Ishikawa (cell line): Measurements from ENCODE around the gene BDKRB2.

ENCODE experiments used
- CEBPB ChIP-seq: IDR thresholded peaks from 2 replicates; pipeline ENCODE4 v1.6.1; 2012
- CREB1 ChIP-seq: IDR thresholded peaks from 2 replicates; pipeline ENCODE4 v1.6.1; 2012; ENCODE audit warnings: low read depth
- EGR1 ChIP-seq: IDR thresholded peaks from 2 replicates; pipeline ENCODE4 v1.6.1; 2012
- EP300 ChIP-seq: IDR thresholded peaks from 2 replicates; pipeline ENCODE4 v1.6.1; 2012; ENCODE audit warnings: borderline replicate concordance
- FOXM1 ChIP-seq: IDR thresholded peaks from 2 replicates; pipeline ENCODE4 v1.6.1; 2012; ENCODE audit warnings: low read depth, borderline replicate concordance
- MAX ChIP-seq: IDR thresholded peaks from 2 replicates; pipeline ENCODE4 v1.6.1; 2012
- RAD21 ChIP-seq: IDR thresholded peaks from 2 replicates; pipeline ENCODE4 v1.6.1; 2012; ENCODE audit warnings: low read depth
- REST ChIP-seq: IDR thresholded peaks from 2 replicates; pipeline ENCODE4 v1.6.1; 2012; ENCODE audit warnings: low read depth, mild to moderate bottlenecking
- TAF1 ChIP-seq: IDR thresholded peaks from 2 replicates; pipeline ENCODE4 v1.6.1; 2012; ENCODE audit warnings: low read depth, mild to moderate bottlenecking
- TEAD4 ChIP-seq: IDR thresholded peaks from 2 replicates; pipeline ENCODE4 v1.6.1; 2012
- USF1 ChIP-seq: IDR thresholded peaks from 2 replicates; pipeline ENCODE4 v1.6.1; 2012
- YY1 ChIP-seq: IDR thresholded peaks from 2 replicates; pipeline ENCODE4 v1.6.1; 2012; ENCODE audit warnings: low read depth
- ZBTB7A ChIP-seq: IDR thresholded peaks from 2 replicates; pipeline ENCODE4 v1.6.1; 2012; ENCODE audit warnings: low read depth

- TF ChIP-seq MAX (no peak), CEBPB (no peak), TEAD4 (no peak), EP300 (no peak), REST (no peak), YY1 (no peak), FOXM1 (no peak), CREB1 (no peak), RAD21 (no peak), EGR1 (no peak), TAF1 (no peak), ZBTB7A (no peak), USF1 (no peak)
Observed at GRCh38 chr14:96167224-96168148, 37.2 kb upstream of the BDKRB2 start.
